HG03159 (cell line): ENCODE data around the gene CD276.
"Not testable (repeated sequence)": the region's sequence is repeated elsewhere in the genome, so short reads cannot be mapped to it uniquely, and the experiment has no call there.

Experiments
- ATAC-seq: cut with Tn5 transposase; IDR thresholded peaks from one replicate; pipeline ENCODE4 v1.9.1; 2021; ENCODE audit warnings: mild to moderate bottlenecking, moderate library complexity; ENCODE audit not compliant: unreplicated experiment

Gene CD276

GRCh38 chr15:73709686-73710085, 25.5 kb downstream of the CD276 start:
- ATAC-seq = no peak

- ATAC-seq = no peak
Measured at GRCh38 chr15:73710321-73710720, 26.1 kb downstream of the CD276 start.

GRCh38 chr15:73711526-73711925, 27.3 kb downstream of the CD276 start:
- ATAC-seq = no peak

- ATAC-seq = no peak
Measured at GRCh38 chr15:73712107-73712506, 27.9 kb downstream of the CD276 start.

- ATAC-seq = no peak
Measured at GRCh38 chr15:73714695-73715301, 30.6 kb downstream of the CD276 start.

GRCh38 chr15:73715417-73715816, 31.2 kb downstream of the CD276 start:
- no peak for ATAC-seq

- no peak for ATAC-seq
Measured at GRCh38 chr15:73716417-73716816, 32.2 kb downstream of the CD276 start.

GRCh38 chr15:73717206-73717605, 33.0 kb downstream of the CD276 start:
- no peak for ATAC-seq

GRCh38 chr15:73717802-73718201, 33.6 kb downstream of the CD276 start:
- no peak for ATAC-seq

GRCh38 chr15:73718694-73719093, 34.5 kb downstream of the CD276 start:
- ATAC-seq = no peak

GRCh38 chr15:73722425-73722824, 38.2 kb downstream of the CD276 start:
- ATAC-seq = no peak

GRCh38 chr15:73723191-73723590, 39.0 kb downstream of the CD276 start:
- no peak for ATAC-seq

- ATAC-seq = no peak
Measured at GRCh38 chr15:73724212-73724611, 40.0 kb downstream of the CD276 start.

- no peak for ATAC-seq
Measured at GRCh38 chr15:73727330-73727976, 43.3 kb downstream of the CD276 start.

- not testable (repeated sequence) for ATAC-seq
Measured at GRCh38 chr15:73732051-73732450, 47.9 kb downstream of the CD276 start.

- ATAC-seq = no peak
Measured at GRCh38 chr15:73732930-73733329, 48.7 kb downstream of the CD276 start.

GRCh38 chr15:73737535-73737934, 53.4 kb downstream of the CD276 start:
- no peak for ATAC-seq

- no peak for ATAC-seq
Measured at GRCh38 chr15:73740152-73741048, 56.2 kb downstream of the CD276 start.

- no peak for ATAC-seq
Measured at GRCh38 chr15:73741321-73741836, 57.2 kb downstream of the CD276 start.

GRCh38 chr15:73744293-73744692, 60.1 kb downstream of the CD276 start:
- no peak for ATAC-seq

GRCh38 chr15:73745073-73745472, 60.9 kb downstream of the CD276 start:
- ATAC-seq = no peak

GRCh38 chr15:73746261-73746660, 62.1 kb downstream of the CD276 start:
- no peak for ATAC-seq
